Upper lobe of left lung (tissue), 6 donors: ENCODE data around the gene KCNJ16. TPM values are rescaled to one million over a fixed set of nuclear protein-coding genes. Genes with fewer than 3 reads are reported as not detected.

Experiments used
- ATAC-seq, 2 donors: fragments of 200-7000 bp; cut with Tn5 transposase; one replicate each; pipeline ENCODE4 v1.9.1; 2022; ENCODE audit warnings: mild to moderate bottlenecking in 2 of 2, moderate library complexity in 2 of 2; ENCODE audit not compliant: low FRiP score in 2 of 2
- DNase-seq, 2 donors: peaks; one replicate each; pipeline ENCODE4 v3.0.0-alpha.2; 2019 to 2020
- H3K27ac ChIP-seq, 4 donors: fragments of 200-600 bp; sonication (generic); one replicate each; pipeline ENCODE4 v1.5.1; 2016 to 2019
- H3K27me3 ChIP-seq, 4 donors: fragments of 200-600 bp; sonication (generic); one replicate each; pipeline ENCODE4 v1.5.1; 2017 to 2019
- H3K36me3 ChIP-seq, 4 donors: fragments of 200-600 bp; sonication (generic); one replicate each; pipeline ENCODE4 v1.5.1; 2016 to 2019
- H3K4me1 ChIP-seq, 4 donors: fragments of 200-600 bp; sonication (generic); one replicate each; pipeline ENCODE4 v1.5.1; 2018 to 2019
- H3K4me3 ChIP-seq, 4 donors: fragments of 200-600 bp; sonication (generic); one replicate each; pipeline ENCODE4 v1.5.1; 2017 to 2019; ENCODE audit warnings: mild to moderate bottlenecking in 2 of 4, moderate library complexity in 1 of 4
- H3K9me3 ChIP-seq, 4 donors: fragments of 200-600 bp; sonication (generic); one replicate each; pipeline ENCODE4 v1.5.1; 2018 to 2019
- EP300 ChIP-seq, 4 donors: sonication (generic); formaldehyde crosslinking; IDR thresholded peaks; one replicate each; pipeline ENCODE4 v1.5.1; 2017; ENCODE audit warnings: antibody characterized with exemption in 4 of 4, control low read depth in 2 of 4
- POLR2A ChIP-seq, 4 donors: fragments of 450-650 bp; IDR thresholded peaks; one replicate each; pipeline ENCODE4 v1.5.1; 2016 to 2017; ENCODE audit warnings: antibody characterized with exemption in 4 of 4, mild to moderate bottlenecking in 2 of 4
- POLR2AphosphoS5 ChIP-seq, 2 donors: sonication (generic); formaldehyde crosslinking; IDR thresholded peaks; one replicate each; pipeline ENCODE4 v1.5.1; 2017; ENCODE audit warnings: antibody characterized with exemption in 2 of 2
- WGBS, 2 donors: methylation state at CpG; one replicate each; pipeline ENCODE4 v1.1.5; 2017 to 2018; 5-methylcytosine and 5-hydroxymethylcytosine counted together
- total RNA-seq, 6 donors: library from RNA; depleted of rRNA in 4 of 6; stranded (reverse); fragments of >200 nt in 4 of 6; gene quantifications; one replicate each; pipeline versions ENCODE4 v1.1.0 to v1.2.1, GENCODE V29; 2016 to 2021
- TF ChIP-seq, protein P1 (sequence below), 6 experiments: fragments of 450-650 bp in 4 of 6; fragments of 200-600 bp in 2 of 6; sonication (generic) in 2 of 6; IDR thresholded peaks; one replicate each; pipeline ENCODE4 v1.5.1; 2016 to 2019; ENCODE audit warnings: antibody characterized with exemption in 6 of 6
- donor health status: DM: no; HTN: no; CAD: no; lungs with moderate emphysema.
- donor health status: DM: no; HTN: yes; CAD: no; lungs with severe emphysema.

Gene KCNJ16
- total RNA-seq, 6 donors from 2014 or later: 0.20 to 1.4 (median 0.59) TPM; not detected in 1

DNA sequence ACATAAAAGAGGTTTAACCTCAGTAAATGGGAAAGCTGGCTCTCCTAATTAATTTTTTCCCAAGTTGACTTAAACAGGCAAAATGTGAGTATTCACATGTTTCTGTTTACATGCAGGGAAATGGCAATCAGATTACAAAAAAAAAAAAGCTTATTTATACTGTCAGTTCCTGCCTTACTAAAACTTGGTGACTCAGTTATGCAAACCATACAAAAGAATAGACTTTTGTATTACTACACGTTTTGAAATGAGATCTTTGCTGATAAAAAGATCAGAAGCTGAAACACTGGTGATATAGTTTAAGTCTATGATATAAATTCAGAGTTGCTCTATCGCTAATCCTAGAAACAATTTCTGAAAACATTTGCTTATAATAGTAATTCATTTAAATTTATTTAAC, 85.0 kb downstream of the KCNJ16 start:
- ATAC-seq (no peak), DNase-seq (no peak)
- WGBS, 2 donors: 43 to 56% methylated on average over 2 of the region's 2 CpGs
- H3K27ac ChIP-seq: no peak overlapping the region
- TF ChIP-seq, protein P1, sequence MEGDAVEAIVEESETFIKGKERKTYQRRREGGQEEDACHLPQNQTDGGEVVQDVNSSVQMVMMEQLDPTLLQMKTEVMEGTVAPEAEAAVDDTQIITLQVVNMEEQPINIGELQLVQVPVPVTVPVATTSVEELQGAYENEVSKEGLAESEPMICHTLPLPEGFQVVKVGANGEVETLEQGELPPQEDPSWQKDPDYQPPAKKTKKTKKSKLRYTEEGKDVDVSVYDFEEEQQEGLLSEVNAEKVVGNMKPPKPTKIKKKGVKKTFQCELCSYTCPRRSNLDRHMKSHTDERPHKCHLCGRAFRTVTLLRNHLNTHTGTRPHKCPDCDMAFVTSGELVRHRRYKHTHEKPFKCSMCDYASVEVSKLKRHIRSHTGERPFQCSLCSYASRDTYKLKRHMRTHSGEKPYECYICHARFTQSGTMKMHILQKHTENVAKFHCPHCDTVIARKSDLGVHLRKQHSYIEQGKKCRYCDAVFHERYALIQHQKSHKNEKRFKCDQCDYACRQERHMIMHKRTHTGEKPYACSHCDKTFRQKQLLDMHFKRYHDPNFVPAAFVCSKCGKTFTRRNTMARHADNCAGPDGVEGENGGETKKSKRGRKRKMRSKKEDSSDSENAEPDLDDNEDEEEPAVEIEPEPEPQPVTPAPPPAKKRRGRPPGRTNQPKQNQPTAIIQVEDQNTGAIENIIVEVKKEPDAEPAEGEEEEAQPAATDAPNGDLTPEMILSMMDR (IDR thresholded peaks at IDR 0.05): no peak
- TF ChIP-seq EP300 (IDR thresholded peaks at IDR 0.05) (no peak), POLR2AphosphoS5 (IDR thresholded peaks at IDR 0.05) (no peak), POLR2A (IDR thresholded peaks at IDR 0.05) (no peak)
- no peaks in the 10 kb centered on the region for H3K9me3 ChIP-seq
- H3K27me3 ChIP-seq: no peaks in the 10 kb centered on the region
- no peaks in the 10 kb centered on the region for H3K36me3 ChIP-seq
- no peak overlapping the region for H3K4me3 ChIP-seq
- no peaks in the 10 kb centered on the region for H3K4me1 ChIP-seq

DNA sequence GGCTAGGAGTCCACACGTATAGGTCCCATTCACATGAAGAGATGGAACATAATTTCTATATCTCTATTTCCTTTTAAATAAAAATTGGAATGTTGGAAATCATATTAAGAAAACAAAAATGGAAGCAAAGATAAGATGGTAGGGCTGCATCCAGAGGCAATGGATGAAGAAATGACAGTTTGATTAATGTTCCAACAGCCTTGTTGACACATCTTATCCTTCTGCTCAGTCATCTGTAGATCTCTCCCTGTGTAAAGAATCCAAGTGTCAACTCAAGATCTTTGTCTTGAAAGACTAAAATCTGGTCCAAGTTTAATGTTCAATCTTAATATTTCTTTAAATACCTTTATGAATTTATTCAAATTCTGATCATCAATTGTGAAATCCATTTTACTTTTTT, 86.5 kb downstream of the KCNJ16 start:
- Histone ChIP-seq H3K9me3 (no peaks in the 10 kb centered on the region), H3K4me1 (no peaks in the 10 kb centered on the region), H3K27ac (no peak overlapping the region), H3K4me3 (no peak overlapping the region), H3K27me3 (no peaks in the 10 kb centered on the region), H3K36me3 (no peaks in the 10 kb centered on the region)
- 83 to 84% methylated on average over 1 of the region's 1 CpG for WGBS, 2 donors
- TF ChIP-seq, protein P1 (IDR thresholded peaks at IDR 0.05): no peak
- no peak for TF ChIP-seq EP300 (IDR thresholded peaks at IDR 0.05)
- TF ChIP-seq POLR2A (IDR thresholded peaks at IDR 0.05): no peak
- no peak for TF ChIP-seq POLR2AphosphoS5 (IDR thresholded peaks at IDR 0.05)
- no peak for ATAC-seq
- DNase-seq: no peak

DNA sequence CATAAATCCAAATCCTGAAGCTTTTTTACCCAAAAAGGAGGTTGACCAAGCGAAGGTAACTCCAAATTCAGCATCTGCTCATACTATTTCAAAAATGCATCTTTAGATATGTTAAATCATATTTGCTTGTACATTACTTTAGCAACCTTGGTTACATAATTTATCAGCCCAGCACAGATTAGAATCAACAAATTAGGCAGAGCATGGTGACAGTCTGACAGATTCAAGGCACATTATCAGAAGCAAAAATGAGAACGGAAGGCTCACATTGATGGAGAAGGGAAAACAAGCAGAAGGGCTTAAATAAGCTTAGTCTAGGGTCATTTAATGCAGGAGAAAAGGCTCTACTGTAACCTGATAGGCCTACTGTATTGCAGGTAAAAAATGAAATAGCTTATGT, 90.4 kb downstream of the KCNJ16 start:
- Histone ChIP-seq H3K4me1 (peaks cover 8 to 20% (median 13%) of the 10 kb centered on the region in 4 donors), H3K36me3 (no peaks in the 10 kb centered on the region), H3K4me3 (no peak overlapping the region), H3K27ac (no peak overlapping the region), H3K9me3 (no peaks in the 10 kb centered on the region), H3K27me3 (no peaks in the 10 kb centered on the region)
- ATAC-seq: no peak
- TF ChIP-seq, protein P1 (IDR thresholded peaks at IDR 0.05): no peak
- no peak for TF ChIP-seq EP300 (IDR thresholded peaks at IDR 0.05)
- no peak for TF ChIP-seq POLR2A (IDR thresholded peaks at IDR 0.05)
- TF ChIP-seq POLR2AphosphoS5 (IDR thresholded peaks at IDR 0.05): no peak
- 84 to 88% methylated on average over 2 of the region's 2 CpGs for WGBS, 2 donors
- no peak for DNase-seq

DNA sequence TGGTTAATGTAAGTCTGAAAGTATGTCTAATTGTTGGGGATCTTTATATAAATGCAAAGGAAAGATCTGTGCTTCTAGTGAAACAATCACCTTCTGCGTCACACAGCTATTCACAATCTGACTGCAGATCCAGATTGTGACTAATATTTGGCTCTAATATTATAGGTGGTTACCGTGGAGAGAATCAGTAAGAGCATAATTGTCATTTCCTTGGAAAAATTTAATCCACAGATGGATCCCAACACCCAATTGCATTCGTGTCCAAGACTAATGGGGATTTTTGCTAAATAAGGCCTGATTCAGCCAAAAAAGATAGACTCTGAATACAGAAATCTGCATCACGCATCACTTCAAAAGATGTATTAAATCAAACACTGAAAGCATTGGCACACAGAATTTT, 91.6 kb downstream of the KCNJ16 start:
- 92 to 93% methylated on average over 4 of the region's 4 CpGs for WGBS, 2 donors
- ATAC-seq: no peak

More for the DNA sequence above, 91.6 kb downstream of the KCNJ16 start:
- Histone ChIP-seq H3K4me1 (peaks cover 14 to 24% (median 18%) of the 10 kb centered on the region in 4 donors), H3K27me3 (no peaks in the 10 kb centered on the region), H3K27ac (no peak overlapping the region), H3K36me3 (no peaks in the 10 kb centered on the region), H3K4me3 (no peak overlapping the region), H3K9me3 (no peaks in the 10 kb centered on the region)
- TF ChIP-seq POLR2A (IDR thresholded peaks at IDR 0.05) (no peak), POLR2AphosphoS5 (IDR thresholded peaks at IDR 0.05) (no peak), EP300 (IDR thresholded peaks at IDR 0.05) (no peak)
- TF ChIP-seq, protein P1 (IDR thresholded peaks at IDR 0.05): no peak
- DNase-seq: no peak
